Cortex of kidney (tissue), 1 donor: ENCODE measurements around the gene PTGIR.

Source experiments
- DNase-seq: peaks from one replicate; lab custom pipeline; 2025; lab: John Stamatoyannopoulos, UW

Gene PTGIR

GRCh38 chr19:46624958-46625661, at the start of gene PTGIR:
TSS of gene PTGIR (minus strand) at chr19:46625089. CDS start at chr19:46624225, 864 bp downstream.
- DNase-seq = no peak

- DNase-seq = no peak
Observed at GRCh38 chr19:46670813-46671212, 45.9 kb upstream of the PTGIR start.

GRCh38 chr19:46668662-46669061, 43.8 kb upstream of the PTGIR start:
- no peak for DNase-seq

- DNase-seq = no peak
Observed at GRCh38 chr19:46665072-46665471, 40.2 kb upstream of the PTGIR start.

GRCh38 chr19:46661735-46662592, 37.1 kb upstream of the PTGIR start:
- no peak for DNase-seq

GRCh38 chr19:46661020-46661731, 36.3 kb upstream of the PTGIR start, which contains the start of gene DACT3:
TSS of gene DACT3 (minus strand) at chr19:46661182. CDS start at chr19:46661064, 118 bp downstream.
- DNase-seq = peak; percentile 95

- DNase-seq = no peak
Observed at GRCh38 chr19:46660551-46661019, 35.7 kb upstream of the PTGIR start.

- no peak for DNase-seq
Observed at GRCh38 chr19:46660008-46660517, 35.2 kb upstream of the PTGIR start.

- no peak for DNase-seq
Observed at GRCh38 chr19:46659151-46660007, 34.5 kb upstream of the PTGIR start.

- DNase-seq = no peak
Observed at GRCh38 chr19:46656541-46656940, 31.7 kb upstream of the PTGIR start.

GRCh38 chr19:46654621-46655152, 29.8 kb upstream of the PTGIR start:
- no peak for DNase-seq

- no peak for DNase-seq
Observed at GRCh38 chr19:46650445-46650844, 25.6 kb upstream of the PTGIR start.

- no peak for DNase-seq
Observed at GRCh38 chr19:46648961-46649960, 24.4 kb upstream of the PTGIR start.

GRCh38 chr19:46648060-46648960, 23.4 kb upstream of the PTGIR start:
- no peak for DNase-seq

- no peak for DNase-seq
Observed at GRCh38 chr19:46646402-46646801, 21.5 kb upstream of the PTGIR start.

GRCh38 chr19:46644720-46645119, 19.8 kb upstream of the PTGIR start:
- no peak for DNase-seq

GRCh38 chr19:46640656-46641055, 15.8 kb upstream of the PTGIR start:
- DNase-seq = no peak

- no peak for DNase-seq
Observed at GRCh38 chr19:46639358-46640182, 14.7 kb upstream of the PTGIR start.
